ENCODE measurements around the gene CEP152.

DNA sequence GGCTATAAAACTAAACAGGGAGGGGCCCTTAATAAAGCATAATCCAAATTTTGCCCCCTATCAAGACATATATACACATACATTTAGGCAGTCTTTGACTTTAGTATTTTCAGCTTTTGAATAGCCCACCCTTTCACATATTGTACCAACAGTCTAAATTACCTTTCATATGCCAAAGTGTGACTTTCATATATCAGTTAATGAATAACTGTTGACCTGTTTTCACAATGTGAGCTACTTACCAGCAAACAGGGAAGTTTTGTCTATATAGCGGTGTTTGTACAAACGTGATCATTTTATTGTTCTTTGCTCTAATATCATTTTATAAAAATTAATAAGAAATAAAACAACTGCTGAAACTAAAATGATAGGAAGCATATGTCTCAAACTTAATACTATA lies 28.0 kb downstream of the CEP152 start:
- TF ChIP-seq, protein P1, sequence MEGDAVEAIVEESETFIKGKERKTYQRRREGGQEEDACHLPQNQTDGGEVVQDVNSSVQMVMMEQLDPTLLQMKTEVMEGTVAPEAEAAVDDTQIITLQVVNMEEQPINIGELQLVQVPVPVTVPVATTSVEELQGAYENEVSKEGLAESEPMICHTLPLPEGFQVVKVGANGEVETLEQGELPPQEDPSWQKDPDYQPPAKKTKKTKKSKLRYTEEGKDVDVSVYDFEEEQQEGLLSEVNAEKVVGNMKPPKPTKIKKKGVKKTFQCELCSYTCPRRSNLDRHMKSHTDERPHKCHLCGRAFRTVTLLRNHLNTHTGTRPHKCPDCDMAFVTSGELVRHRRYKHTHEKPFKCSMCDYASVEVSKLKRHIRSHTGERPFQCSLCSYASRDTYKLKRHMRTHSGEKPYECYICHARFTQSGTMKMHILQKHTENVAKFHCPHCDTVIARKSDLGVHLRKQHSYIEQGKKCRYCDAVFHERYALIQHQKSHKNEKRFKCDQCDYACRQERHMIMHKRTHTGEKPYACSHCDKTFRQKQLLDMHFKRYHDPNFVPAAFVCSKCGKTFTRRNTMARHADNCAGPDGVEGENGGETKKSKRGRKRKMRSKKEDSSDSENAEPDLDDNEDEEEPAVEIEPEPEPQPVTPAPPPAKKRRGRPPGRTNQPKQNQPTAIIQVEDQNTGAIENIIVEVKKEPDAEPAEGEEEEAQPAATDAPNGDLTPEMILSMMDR (IDR thresholded peaks at IDR 0.05): no peak
- no peak for TF ChIP-seq POLR2A (IDR thresholded peaks at IDR 0.05)
